ENCODE data around the gene BRSK2.

The BRSK2 gene

GRCh38 chr11:1402355-1403077, 12.8 kb downstream of the BRSK2 start:
- no peak for ATAC-seq

GRCh38 chr11:1403078-1403620, 13.4 kb downstream of the BRSK2 start:
- no peak for TF ChIP-seq TCF4 (CRISPR knock-in tag; IDR thresholded peaks at IDR 0.05; ENCODE audit: borderline replicate concordance)
- no peak for ATAC-seq

More at GRCh38 chr11:1402355-1403077, 12.8 kb downstream of the BRSK2 start:
- TF ChIP-seq ISL1 (CRISPR knock-in tag; IDR thresholded peaks at IDR 0.05) (no peak), BACH2 (CRISPR knock-in tag; IDR thresholded peaks at IDR 0.05; ENCODE audit: borderline replicate concordance) (no peak), GLIS3 (CRISPR knock-in tag; IDR thresholded peaks at IDR 0.05) (no peak), POU6F1 (CRISPR knock-in tag; IDR thresholded peaks at IDR 0.05; ENCODE audit: borderline replicate concordance, low read depth) (no peak), TSHZ2 (CRISPR knock-in tag; IDR thresholded peaks at IDR 0.05) (no peak), ZFP3 (CRISPR knock-in tag; IDR thresholded peaks at IDR 0.05) (no peak), TOX (CRISPR knock-in tag; IDR thresholded peaks at IDR 0.05; ENCODE audit: borderline replicate concordance) (no peak), ZFP30 (CRISPR knock-in tag; IDR thresholded peaks at IDR 0.05) (no peak), CSDC2 (CRISPR knock-in tag; IDR thresholded peaks at IDR 0.05) (no peak), TCF4 (CRISPR knock-in tag; IDR thresholded peaks at IDR 0.05; ENCODE audit: borderline replicate concordance) (no peak), SNAI2 (CRISPR knock-in tag; IDR thresholded peaks at IDR 0.05) (no peak), PPARA (CRISPR knock-in tag; IDR thresholded peaks at IDR 0.05; ENCODE audit: borderline replicate concordance) (no peak), ESRRG (CRISPR knock-in tag; IDR thresholded peaks at IDR 0.05) (no peak), CREB5 (CRISPR knock-in tag; IDR thresholded peaks at IDR 0.05; ENCODE audit: low read depth) (no peak), RARB (CRISPR knock-in tag; IDR thresholded peaks at IDR 0.05) (no peak), ZNF565 (CRISPR knock-in tag; conservative IDR thresholded peaks at IDR 0.05; ENCODE audit: low read depth) (no peak), ZNF70 (CRISPR knock-in tag; IDR thresholded peaks at IDR 0.05) (no peak), ZC3H10 (CRISPR knock-in tag; IDR thresholded peaks at IDR 0.05) (no peak), ZNF8 (CRISPR knock-in tag; IDR thresholded peaks at IDR 0.05) (no peak), PATZ1 (CRISPR knock-in tag; IDR thresholded peaks at IDR 0.05; ENCODE audit: borderline replicate concordance) (no peak)

GRCh38 chr11:1403721-1404460, 14.2 kb downstream of the BRSK2 start:
- no peak for TF ChIP-seq PPARA (CRISPR knock-in tag; IDR thresholded peaks at IDR 0.05; ENCODE audit: borderline replicate concordance)
- TF ChIP-seq ARNTL (CRISPR knock-in tag; IDR thresholded peaks at IDR 0.05; ENCODE audit: borderline replicate concordance, low read depth), result no peak
- TF ChIP-seq ZC3H10 (CRISPR knock-in tag; IDR thresholded peaks at IDR 0.05), result no peak
- TF ChIP-seq ZFP30 (CRISPR knock-in tag; IDR thresholded peaks at IDR 0.05), result no peak
- TF ChIP-seq ZFP3 (CRISPR knock-in tag; IDR thresholded peaks at IDR 0.05), result no peak
- no peak for TF ChIP-seq BACH2 (CRISPR knock-in tag; IDR thresholded peaks at IDR 0.05; ENCODE audit: borderline replicate concordance)
- TF ChIP-seq RARB (CRISPR knock-in tag; IDR thresholded peaks at IDR 0.05), result no peak
- no peak for TF ChIP-seq ISL1 (CRISPR knock-in tag; IDR thresholded peaks at IDR 0.05)
- no peak for ATAC-seq

Measured in SK-N-SH treated with all-trans-retinoic acid at 6 μM for 48 hours (cell line).